ENCODE data around the gene ADARB2. TPM values are rescaled to one million over a fixed set of nuclear protein-coding genes. Genes with fewer than 3 reads are reported as not detected.

The ADARB2 gene
- total RNA-seq, 4 donors from 2014 or later: 2.0 to 9.9 (median 5.1) TPM

GRCh38 chr10:1752153-1752552 is 14.8 kb upstream of the ADARB2 start:
- TF ChIP-seq CTCF (IDR thresholded peaks at IDR 0.05): no peak
- no peak for TF ChIP-seq POLR2A (IDR thresholded peaks at IDR 0.05)
- H3K4me1 ChIP-seq: no peaks in the 10 kb centered on the region
- no peaks in the 10 kb centered on the region for H3K36me3 ChIP-seq
- H3K27ac ChIP-seq: no peak overlapping the region
- peaks cover 0 to 6% (median 0%) of the 10 kb centered on the region in 4 donors for H3K9me3 ChIP-seq
- H3K27me3 ChIP-seq: no peaks in the 10 kb centered on the region
- no peak overlapping the region for H3K4me3 ChIP-seq
- DNase-seq: no peak

- no peak overlapping the region for H3K27ac ChIP-seq
- H3K4me1 ChIP-seq: no peaks in the 10 kb centered on the region
- H3K27me3 ChIP-seq: no peaks in the 10 kb centered on the region
- TF ChIP-seq CTCF (IDR thresholded peaks at IDR 0.05) (no peak), POLR2A (IDR thresholded peaks at IDR 0.05) (no peak)
- no peak for DNase-seq
- no peak overlapping the region for H3K4me3 ChIP-seq
- H3K36me3 ChIP-seq: no peaks in the 10 kb centered on the region
- H3K9me3 ChIP-seq: peaks cover 0 to 6% (median 0%) of the 10 kb centered on the region in 4 donors
Observed at GRCh38 chr10:1747590-1748157, 10.3 kb upstream of the ADARB2 start.

GRCh38 chr10:1746796-1747195 is 9.5 kb upstream of the ADARB2 start:
- Histone ChIP-seq H3K4me3 (no peak overlapping the region), H3K4me1 (no peaks in the 10 kb centered on the region), H3K27me3 (no peaks in the 10 kb centered on the region), H3K36me3 (no peaks in the 10 kb centered on the region), H3K9me3 (peaks cover 0 to 6% (median 0%) of the 10 kb centered on the region in 4 donors), H3K27ac (no peak overlapping the region)
- no peak for DNase-seq
- TF ChIP-seq CTCF (IDR thresholded peaks at IDR 0.05): no peak
- TF ChIP-seq POLR2A (IDR thresholded peaks at IDR 0.05): no peak

- H3K9me3 ChIP-seq: peaks cover 0 to 6% (median 0%) of the 10 kb centered on the region in 4 donors
- no peaks in the 10 kb centered on the region for H3K4me1 ChIP-seq
- no peak for DNase-seq
- H3K27me3 ChIP-seq: no peaks in the 10 kb centered on the region
- no peaks in the 10 kb centered on the region for H3K36me3 ChIP-seq
- TF ChIP-seq CTCF (IDR thresholded peaks at IDR 0.05) (no peak), POLR2A (IDR thresholded peaks at IDR 0.05) (no peak)
- H3K27ac ChIP-seq: no peak overlapping the region
- no peak overlapping the region for H3K4me3 ChIP-seq
Observed at GRCh38 chr10:1745780-1746456, 8.6 kb upstream of the ADARB2 start.

GRCh38 chr10:1744524-1744923 is 7.2 kb upstream of the ADARB2 start:
- TF ChIP-seq CTCF (IDR thresholded peaks at IDR 0.05) (no peak), POLR2A (IDR thresholded peaks at IDR 0.05) (no peak)
- no peak overlapping the region for H3K27ac ChIP-seq
- H3K27me3 ChIP-seq: no peaks in the 10 kb centered on the region
- peaks cover 0 to 3% (median 0%) of the 10 kb centered on the region in 4 donors for H3K9me3 ChIP-seq
- no peak overlapping the region for H3K4me3 ChIP-seq
- no peak for DNase-seq
- H3K36me3 ChIP-seq: no peaks in the 10 kb centered on the region
- H3K4me1 ChIP-seq: no peaks in the 10 kb centered on the region

Data from Peyer's patch (tissue), 4 donors.